Stimulated activated naive CD8-positive, alpha-beta T cell treated with anti-CD3 and anti-CD28 coated beads, Interleukin-15, Interleukin-2, amounts not matched to agents 100 ng/mL and 50 ng/mL, for 24 hours (primary cell): Measurements from ENCODE around the gene ZNF277.
"Not testable (repeated sequence)": the region's sequence is repeated elsewhere in the genome, so short reads cannot be mapped to it uniquely, and the experiment has no call there.

Experiments
- H3K27ac Mint-ChIP-seq: one replicate; pipeline ENCODE4 v1.8.0; 2021; ENCODE audit warnings: mild to moderate bottlenecking, mixed read lengths
- H3K27me3 Mint-ChIP-seq: one replicate; pipeline ENCODE4 v1.8.0; 2021; ENCODE audit warnings: mixed read lengths
- H3K36me3 Mint-ChIP-seq: one replicate; pipeline ENCODE4 v1.8.0; 2021; ENCODE audit warnings: low read depth, mixed read lengths
- H3K4me1 Mint-ChIP-seq: one replicate; pipeline ENCODE4 v1.8.0; 2021; ENCODE audit warnings: low read depth, mixed read lengths
- H3K4me3 Mint-ChIP-seq: one replicate; pipeline ENCODE4 v1.8.0; 2021; ENCODE audit warnings: mild to moderate bottlenecking, mixed read lengths
- H3K9me3 Mint-ChIP-seq: one replicate; pipeline ENCODE4 v1.8.0; 2021; ENCODE audit warnings: mixed read lengths

Gene ZNF277

GRCh38 chr7:112248598-112248997, 42.1 kb downstream of the ZNF277 start:
- no peaks in the 10 kb centered on the region for H3K36me3 Mint-ChIP-seq
- H3K4me3 Mint-ChIP-seq: no peak overlapping the region
- no peaks in the 10 kb centered on the region for H3K27me3 Mint-ChIP-seq
- no peaks in the 10 kb centered on the region for H3K9me3 Mint-ChIP-seq
- H3K4me1 Mint-ChIP-seq: peaks cover 14% of the 10 kb centered on the region
- no peak overlapping the region for H3K27ac Mint-ChIP-seq

- H3K4me1 Mint-ChIP-seq: peaks cover 22% of the 10 kb centered on the region
- not testable (repeated sequence) for H3K4me3 Mint-ChIP-seq
Observed at GRCh38 chr7:112249967-112250366, 43.5 kb downstream of the ZNF277 start.

GRCh38 chr7:112252141-112252540, 45.6 kb downstream of the ZNF277 start:
- Mint-ChIP-seq H3K36me3 (no peaks in the 10 kb centered on the region), H3K9me3 (no peaks in the 10 kb centered on the region), H3K27ac (no peak overlapping the region), H3K4me3 (no peak overlapping the region), H3K4me1 (peaks cover 30% of the 10 kb centered on the region), H3K27me3 (no peaks in the 10 kb centered on the region)

More at GRCh38 chr7:112249967-112250366, 43.5 kb downstream of the ZNF277 start:
- H3K9me3 Mint-ChIP-seq, H3K27ac Mint-ChIP-seq, H3K27me3 Mint-ChIP-seq, H3K36me3 Mint-ChIP-seq: not testable (repeated sequence)

- Mint-ChIP-seq H3K27ac (no peak overlapping the region), H3K9me3 (no peaks in the 10 kb centered on the region), H3K36me3 (no peaks in the 10 kb centered on the region), H3K4me1 (peaks cover 30% of the 10 kb centered on the region), H3K27me3 (no peaks in the 10 kb centered on the region), H3K4me3 (no peak overlapping the region)
Observed at GRCh38 chr7:112252691-112253090, 46.2 kb downstream of the ZNF277 start.

GRCh38 chr7:112254156-112254555, 47.7 kb downstream of the ZNF277 start:
- Mint-ChIP-seq H3K27me3 (no peaks in the 10 kb centered on the region), H3K27ac (no peak overlapping the region), H3K4me3 (no peak overlapping the region), H3K36me3 (no peaks in the 10 kb centered on the region), H3K9me3 (no peaks in the 10 kb centered on the region), H3K4me1 (peaks cover 30% of the 10 kb centered on the region)

GRCh38 chr7:112254709-112255387, 48.4 kb downstream of the ZNF277 start:
- Mint-ChIP-seq H3K36me3 (no peaks in the 10 kb centered on the region), H3K27me3 (no peaks in the 10 kb centered on the region), H3K4me1 (peaks cover 30% of the 10 kb centered on the region), H3K4me3 (no peak overlapping the region), H3K9me3 (no peaks in the 10 kb centered on the region), H3K27ac (no peak overlapping the region)

- Mint-ChIP-seq H3K36me3 (no peaks in the 10 kb centered on the region), H3K9me3 (no peaks in the 10 kb centered on the region), H3K4me1 (peaks cover 30% of the 10 kb centered on the region), H3K27ac (no peak overlapping the region), H3K4me3 (no peak overlapping the region), H3K27me3 (no peaks in the 10 kb centered on the region)
Observed at GRCh38 chr7:112255388-112255720, 48.9 kb downstream of the ZNF277 start.

- Mint-ChIP-seq H3K4me3 (no peak overlapping the region), H3K36me3 (no peaks in the 10 kb centered on the region)
Observed at GRCh38 chr7:112257073-112257472, 50.6 kb downstream of the ZNF277 start.

GRCh38 chr7:112260911-112261310, 54.4 kb downstream of the ZNF277 start:
- Mint-ChIP-seq H3K9me3 (no peaks in the 10 kb centered on the region), H3K4me1 (peaks cover 23% of the 10 kb centered on the region), H3K4me3 (no peak overlapping the region), H3K27ac (no peak overlapping the region), H3K36me3 (no peaks in the 10 kb centered on the region), H3K27me3 (no peaks in the 10 kb centered on the region)

More at GRCh38 chr7:112257073-112257472, 50.6 kb downstream of the ZNF277 start:
- Mint-ChIP-seq H3K27ac (no peak overlapping the region), H3K4me1 (peaks cover 24% of the 10 kb centered on the region), H3K9me3 (no peaks in the 10 kb centered on the region), H3K27me3 (no peaks in the 10 kb centered on the region)

- no peaks in the 10 kb centered on the region for H3K27me3 Mint-ChIP-seq
- peaks cover 32% of the 10 kb centered on the region for H3K4me1 Mint-ChIP-seq
- H3K4me3 Mint-ChIP-seq: no peak overlapping the region
Observed at GRCh38 chr7:112262036-112262435, 55.5 kb downstream of the ZNF277 start.

GRCh38 chr7:112262855-112263487, 56.5 kb downstream of the ZNF277 start:
- no peaks in the 10 kb centered on the region for H3K27me3 Mint-ChIP-seq
- peaks cover 2% of the 10 kb centered on the region for H3K9me3 Mint-ChIP-seq
- peaks cover 2% of the 10 kb centered on the region for H3K36me3 Mint-ChIP-seq

More at GRCh38 chr7:112262036-112262435, 55.5 kb downstream of the ZNF277 start:
- H3K9me3 Mint-ChIP-seq: no peaks in the 10 kb centered on the region
- no peaks in the 10 kb centered on the region for H3K36me3 Mint-ChIP-seq
- no peak overlapping the region for H3K27ac Mint-ChIP-seq

GRCh38 chr7:112263519-112263918, 57.0 kb downstream of the ZNF277 start:
- no peak overlapping the region for H3K27ac Mint-ChIP-seq
- H3K4me3 Mint-ChIP-seq: no peak overlapping the region
- peaks cover 8% of the 10 kb centered on the region for H3K36me3 Mint-ChIP-seq
- peaks cover 2% of the 10 kb centered on the region for H3K9me3 Mint-ChIP-seq
- H3K4me1 Mint-ChIP-seq: peaks cover 38% of the 10 kb centered on the region
- H3K27me3 Mint-ChIP-seq: no peaks in the 10 kb centered on the region

More at GRCh38 chr7:112262855-112263487, 56.5 kb downstream of the ZNF277 start:
- Mint-ChIP-seq H3K4me3 (no peak overlapping the region), H3K4me1 (peaks cover 38% of the 10 kb centered on the region), H3K27ac (no peak overlapping the region)

- Mint-ChIP-seq H3K27me3 (no peaks in the 10 kb centered on the region), H3K4me3 (no peak overlapping the region), H3K9me3 (peaks cover 2% of the 10 kb centered on the region), H3K4me1 (peaks cover 38% of the 10 kb centered on the region), H3K27ac (no peak overlapping the region), H3K36me3 (peaks cover 11% of the 10 kb centered on the region)
Observed at GRCh38 chr7:112266141-112266540, 59.6 kb downstream of the ZNF277 start.

GRCh38 chr7:112266595-112267270, 60.2 kb downstream of the ZNF277 start:
- Mint-ChIP-seq H3K27me3 (no peaks in the 10 kb centered on the region), H3K4me3 (no peak overlapping the region), H3K4me1 (peaks cover 38% of the 10 kb centered on the region), H3K27ac (no peak overlapping the region), H3K36me3 (peaks cover 11% of the 10 kb centered on the region), H3K9me3 (peaks cover 2% of the 10 kb centered on the region)

- Mint-ChIP-seq H3K4me1 (peaks cover 40% of the 10 kb centered on the region), H3K27me3 (no peaks in the 10 kb centered on the region), H3K9me3 (peaks cover 2% of the 10 kb centered on the region), H3K36me3 (peaks cover 15% of the 10 kb centered on the region), H3K27ac (no peak overlapping the region), H3K4me3 (no peak overlapping the region)
Observed at GRCh38 chr7:112267944-112268691, 61.6 kb downstream of the ZNF277 start.
